GM21717 (cell line): Measurements from ENCODE around the gene ZNF608.

ENCODE experiments used
- ATAC-seq: cut with Tn5 transposase; IDR thresholded peaks from one replicate; pipeline ENCODE4 v1.9.1; 2021; ENCODE audit warnings: mild to moderate bottlenecking, moderate library complexity; ENCODE audit not compliant: unreplicated experiment

ZNF608 gene

GRCh38 chr5:124720593-124720992 is 25.8 kb downstream of the ZNF608 start:
- ATAC-seq, result no peak

GRCh38 chr5:124719113-124719967 is 27.1 kb downstream of the ZNF608 start:
- no peak for ATAC-seq

GRCh38 chr5:124718380-124718789 is 28.1 kb downstream of the ZNF608 start:
- ATAC-seq, result no peak

DNA sequence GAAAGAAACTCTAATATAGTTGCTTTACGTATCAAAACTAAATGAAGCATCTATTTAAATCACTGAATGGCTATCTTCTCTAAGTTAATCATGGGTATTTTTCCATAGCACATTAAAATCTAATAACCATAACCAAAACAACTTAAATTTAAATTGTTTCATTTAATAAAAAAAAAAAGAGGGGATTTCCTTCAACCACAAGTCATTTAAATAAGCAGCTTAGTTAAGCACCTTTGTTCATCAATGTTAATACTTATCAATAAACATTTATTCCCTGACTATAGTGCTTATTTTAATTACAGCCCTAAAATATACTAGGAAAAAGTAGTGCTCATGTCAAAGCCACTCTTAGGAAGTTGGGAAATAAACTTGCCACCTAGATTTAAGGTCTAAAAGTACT is 30.3 kb downstream of the ZNF608 start:
- no peak for ATAC-seq

DNA sequence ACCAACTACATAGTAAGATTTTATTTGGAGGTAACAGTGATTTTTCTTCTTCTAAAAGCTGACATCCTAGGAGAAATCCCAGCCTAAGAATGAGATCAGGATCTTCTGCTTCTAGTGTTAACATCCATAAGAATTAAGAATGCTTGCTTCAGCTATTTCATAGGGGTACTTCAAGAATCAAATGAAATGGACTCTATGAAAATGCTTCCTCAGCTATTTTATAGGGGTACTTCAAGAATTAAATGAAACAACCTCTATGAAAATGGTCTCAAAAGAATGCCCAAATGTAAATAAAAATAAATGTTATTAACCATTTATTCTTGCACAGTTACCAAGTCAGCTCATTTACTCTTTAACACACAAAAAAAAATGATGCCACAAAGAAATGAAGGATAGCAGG is 31.5 kb downstream of the ZNF608 start:
- ATAC-seq, result no peak

DNA sequence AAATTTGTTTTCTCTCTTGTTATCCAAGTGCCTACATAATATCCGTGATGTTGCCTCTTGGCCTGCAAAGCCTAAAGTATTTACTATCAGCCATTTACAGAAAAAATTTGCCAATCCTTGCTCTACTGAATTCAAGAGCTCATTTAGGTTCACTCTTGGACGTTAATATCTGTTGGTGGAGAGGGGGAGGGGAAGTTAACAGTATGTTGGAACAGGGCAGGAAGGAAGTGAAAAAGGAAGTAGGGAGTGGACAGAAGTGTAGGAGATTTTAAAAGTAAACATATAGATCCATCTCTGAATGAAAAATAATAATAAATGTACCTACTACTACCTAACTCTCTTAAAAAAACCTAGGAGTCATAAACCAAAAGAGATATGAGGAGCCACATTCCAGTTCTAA is 32.8 kb downstream of the ZNF608 start:
- no peak for ATAC-seq

- ATAC-seq, result no peak
Measured at GRCh38 chr5:124712731-124713305, 33.6 kb downstream of the ZNF608 start.

DNA sequence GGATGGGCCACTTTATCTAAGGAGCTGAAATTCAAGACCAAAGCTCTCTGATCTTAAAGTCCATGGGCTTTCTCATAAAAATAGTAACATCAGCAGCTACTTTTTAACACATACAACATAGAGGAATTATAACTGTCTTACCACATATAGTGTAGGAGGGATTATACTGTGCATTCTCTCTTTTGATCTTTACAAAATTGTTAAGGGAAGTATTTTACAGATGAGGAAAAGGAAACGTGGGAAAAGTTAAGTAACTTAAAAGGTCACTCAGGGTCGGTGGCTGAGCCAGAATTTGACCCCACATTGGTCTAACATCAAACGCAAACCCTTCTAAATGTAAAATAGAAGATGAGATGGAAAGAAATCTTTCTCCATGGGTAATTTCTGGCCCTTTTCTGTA is 38.4 kb downstream of the ZNF608 start:
- ATAC-seq, result no peak

- no peak for ATAC-seq
Measured at GRCh38 chr5:124707520-124707919, 38.9 kb downstream of the ZNF608 start.

GRCh38 chr5:124706729-124707361 is 39.6 kb downstream of the ZNF608 start:
- ATAC-seq, result no peak

- no peak for ATAC-seq
Measured at GRCh38 chr5:124706051-124706450, 40.4 kb downstream of the ZNF608 start.

- ATAC-seq, result no peak
Measured at GRCh38 chr5:124705577-124705976, 40.9 kb downstream of the ZNF608 start.

DNA sequence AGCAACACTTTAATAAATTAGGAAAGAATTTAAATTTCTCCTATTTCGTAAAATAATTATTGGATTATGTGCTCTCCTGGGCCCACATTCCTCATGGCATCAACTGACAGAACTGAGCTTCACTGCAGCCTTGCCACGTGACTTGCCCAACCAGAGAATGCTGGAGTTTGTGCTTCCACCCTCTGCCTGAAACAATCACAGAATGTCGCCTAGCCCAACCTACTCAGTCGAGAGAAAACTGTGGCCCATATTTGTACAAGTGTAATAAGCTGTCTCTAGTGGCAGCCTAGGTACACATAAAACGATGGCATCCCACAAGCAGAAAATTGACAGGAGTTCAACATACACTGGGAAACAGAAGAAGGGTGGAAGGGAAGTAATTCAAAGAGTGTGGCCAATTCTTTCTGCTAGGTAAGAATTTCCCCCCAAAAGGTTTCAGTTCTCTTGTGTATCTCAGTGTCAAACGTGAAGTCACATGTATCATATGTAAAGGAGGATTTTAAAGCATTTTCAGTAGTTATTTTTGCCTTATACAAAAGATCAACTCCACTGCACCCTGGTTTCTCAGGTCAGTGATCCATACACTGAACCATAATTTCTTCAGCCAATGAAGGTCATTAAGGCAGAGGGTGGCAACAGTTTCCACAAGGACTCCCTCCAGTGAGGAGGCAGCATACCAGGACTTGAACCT is 41.7 kb downstream of the ZNF608 start:
- ATAC-seq, result peak; percentile 69

DNA sequence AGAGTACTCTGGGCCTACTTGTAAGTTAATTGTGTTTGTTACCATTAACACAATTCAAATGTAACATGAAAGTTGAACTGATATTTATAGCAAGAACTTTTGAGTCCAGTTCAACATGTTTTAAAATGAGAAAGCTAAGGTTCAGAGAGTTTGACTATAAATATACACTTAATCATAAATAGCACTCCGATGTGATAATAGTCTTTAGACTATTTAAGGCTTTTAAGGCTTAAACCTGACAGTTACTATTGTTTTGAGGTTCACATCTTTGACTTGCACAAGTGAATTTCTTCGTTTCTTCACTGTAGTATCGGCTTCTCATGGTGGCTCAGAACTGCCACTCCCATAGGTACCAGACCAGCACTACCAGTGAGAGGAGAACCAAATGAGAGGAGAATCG is 42.4 kb downstream of the ZNF608 start:
- no peak for ATAC-seq

- ATAC-seq, result peak; percentile 32
Measured at GRCh38 chr5:124702525-124702924, 43.9 kb downstream of the ZNF608 start.

GRCh38 chr5:124701873-124702425 is 44.5 kb downstream of the ZNF608 start:
- ATAC-seq, result no peak

DNA sequence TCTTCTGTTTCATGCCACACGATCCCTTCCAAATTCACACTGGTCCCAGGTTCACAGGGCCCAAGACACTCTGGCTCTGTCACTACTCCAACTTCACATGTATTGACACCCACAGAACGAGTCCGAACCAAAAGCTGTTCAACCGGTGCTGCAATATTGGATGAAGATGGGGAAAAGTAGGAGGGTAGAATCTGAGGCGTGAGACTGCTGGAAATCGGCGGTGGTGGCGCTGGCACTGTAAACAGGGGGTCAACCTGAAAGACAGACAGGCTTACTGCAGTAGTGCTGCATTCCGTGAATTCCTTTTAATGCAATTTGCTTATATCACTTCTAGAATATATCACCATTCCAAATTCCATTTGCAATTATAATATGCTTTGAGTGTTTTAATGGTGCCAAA is 45.4 kb downstream of the ZNF608 start:
- ATAC-seq, result no peak

GRCh38 chr5:124700333-124700732 is 46.1 kb downstream of the ZNF608 start:
- no peak for ATAC-seq

- ATAC-seq, result no peak
Measured at GRCh38 chr5:124698770-124699169, 47.7 kb downstream of the ZNF608 start.

GRCh38 chr5:124697933-124698591 is 48.4 kb downstream of the ZNF608 start:
- ATAC-seq, result no peak

GRCh38 chr5:124697501-124697900 is 48.9 kb downstream of the ZNF608 start:
- ATAC-seq, result no peak
